RKO (cell line): ENCODE data around the gene NRDC.
"Not testable (repeated sequence)": the region's sequence is repeated elsewhere in the genome, so short reads cannot be mapped to it uniquely, and the experiment has no call there.

Source experiments
- DNase-seq: peaks from one replicate; pipeline ENCODE4 v3.0.0-alpha.2; 2016; ENCODE audit warnings: low spot score

The NRDC gene

DNA sequence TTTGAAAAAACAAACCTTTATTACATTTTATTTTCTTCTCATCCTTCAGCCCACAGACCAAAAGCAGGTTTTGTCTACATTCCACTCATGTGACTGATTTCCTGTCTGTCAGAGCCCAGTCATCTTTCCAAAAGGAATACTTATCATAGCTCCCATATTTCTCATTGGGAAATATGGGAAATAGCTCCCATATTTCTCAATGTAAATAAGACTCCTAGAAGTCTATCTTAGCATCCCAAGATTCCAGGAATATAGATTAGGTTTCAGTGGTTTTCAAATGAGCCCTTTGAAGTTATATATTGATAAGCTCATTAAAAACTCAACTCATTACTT is 19.1 kb upstream of the NRDC start:
- DNase-seq, result peak; percentile 91

- DNase-seq, result not testable (repeated sequence)
Observed at GRCh38 chr1:51894748-51895147, 16.2 kb upstream of the NRDC start.

DNA sequence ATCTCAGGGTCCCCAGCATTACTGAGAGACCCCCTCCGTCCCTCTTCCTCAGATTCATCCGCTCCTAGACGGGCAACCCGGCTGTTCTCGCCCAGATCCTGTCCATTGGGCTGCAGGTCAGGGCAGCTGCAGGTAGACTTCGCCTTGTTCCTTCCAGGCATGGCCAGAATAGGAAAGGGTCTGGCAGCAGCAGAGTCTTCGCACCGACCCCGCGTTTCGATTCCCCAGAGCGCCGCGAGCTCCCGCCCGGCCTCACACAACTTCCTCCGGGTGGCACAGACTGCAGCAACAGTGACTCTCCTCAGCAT is 265 bp downstream of the NRDC start:
- DNase-seq, result no peak

- DNase-seq, result peak; percentile 54
Observed at GRCh38 chr1:51877434-51878307, 856 bp downstream of the NRDC start.

DNA sequence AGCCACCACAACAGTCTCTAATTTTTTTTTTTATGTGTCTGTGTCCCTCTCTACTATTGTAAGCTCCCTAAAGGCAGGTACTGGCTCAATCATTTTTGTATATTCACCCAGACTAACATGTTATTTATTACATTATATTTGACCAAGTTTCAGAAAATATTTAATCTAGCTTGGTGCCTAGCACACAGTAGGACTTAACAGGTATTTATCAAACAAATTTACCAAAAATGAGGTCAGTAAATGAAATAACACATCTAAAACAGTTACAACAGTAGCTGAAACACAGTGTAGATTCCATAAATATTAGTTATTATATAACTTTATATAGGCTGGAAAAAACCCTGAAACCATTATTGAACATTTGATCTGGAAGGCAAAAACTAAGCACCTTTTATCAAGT is 2.7 kb downstream of the NRDC start:
- DNase-seq, result no peak

GRCh38 chr1:51875291-51875772 is 3.2 kb downstream of the NRDC start:
- DNase-seq, result no peak

DNA sequence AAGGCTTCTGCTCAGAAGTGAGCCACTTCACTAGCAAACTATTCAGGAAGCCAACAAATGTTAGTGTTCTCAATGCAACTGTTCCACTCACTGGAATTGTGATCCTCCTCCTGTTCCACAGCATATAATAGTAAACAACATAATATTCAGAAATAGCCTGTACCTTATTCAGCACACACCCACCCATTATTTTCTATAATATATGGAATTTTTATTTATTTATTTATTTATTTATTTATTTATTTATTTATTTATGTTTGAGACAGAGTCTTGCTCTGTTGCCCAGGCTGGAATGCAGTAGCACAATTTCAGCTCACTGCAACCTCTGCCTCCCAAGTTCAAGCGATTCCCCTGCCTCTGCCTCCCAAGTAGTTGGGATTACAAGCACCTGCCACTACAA is 5.3 kb downstream of the NRDC start:
- DNase-seq, result not testable (repeated sequence)

DNA sequence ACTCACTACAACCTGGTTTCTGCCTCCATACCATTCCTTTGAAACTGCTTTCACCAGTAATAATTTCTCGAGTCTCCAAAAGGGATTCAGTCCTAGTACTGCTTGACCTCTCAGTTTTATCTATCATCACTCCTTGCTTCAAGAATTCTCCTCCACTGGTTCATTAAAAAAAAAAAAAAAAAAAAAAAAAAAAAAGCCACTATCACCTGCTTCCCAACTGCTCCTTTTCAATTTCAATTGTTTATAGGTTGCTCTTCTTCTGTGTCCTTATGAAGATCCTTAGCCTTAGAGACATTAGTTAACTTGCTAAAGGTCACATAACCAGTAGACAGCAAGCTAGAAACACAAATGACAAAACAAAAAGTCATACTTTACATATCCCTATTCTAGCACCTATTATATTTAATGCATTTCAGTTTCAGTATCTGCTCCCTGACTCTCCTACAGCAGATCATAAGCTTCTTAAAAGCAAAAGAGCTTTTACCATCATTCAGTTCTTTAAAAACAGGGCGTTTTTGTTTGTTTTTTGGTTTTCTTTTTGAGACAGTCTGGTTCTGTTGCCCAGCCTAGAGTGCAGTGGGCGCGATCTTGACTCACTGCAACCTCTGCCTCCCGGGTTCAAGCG is 7.1 kb downstream of the NRDC start:
- DNase-seq, result no peak

DNA sequence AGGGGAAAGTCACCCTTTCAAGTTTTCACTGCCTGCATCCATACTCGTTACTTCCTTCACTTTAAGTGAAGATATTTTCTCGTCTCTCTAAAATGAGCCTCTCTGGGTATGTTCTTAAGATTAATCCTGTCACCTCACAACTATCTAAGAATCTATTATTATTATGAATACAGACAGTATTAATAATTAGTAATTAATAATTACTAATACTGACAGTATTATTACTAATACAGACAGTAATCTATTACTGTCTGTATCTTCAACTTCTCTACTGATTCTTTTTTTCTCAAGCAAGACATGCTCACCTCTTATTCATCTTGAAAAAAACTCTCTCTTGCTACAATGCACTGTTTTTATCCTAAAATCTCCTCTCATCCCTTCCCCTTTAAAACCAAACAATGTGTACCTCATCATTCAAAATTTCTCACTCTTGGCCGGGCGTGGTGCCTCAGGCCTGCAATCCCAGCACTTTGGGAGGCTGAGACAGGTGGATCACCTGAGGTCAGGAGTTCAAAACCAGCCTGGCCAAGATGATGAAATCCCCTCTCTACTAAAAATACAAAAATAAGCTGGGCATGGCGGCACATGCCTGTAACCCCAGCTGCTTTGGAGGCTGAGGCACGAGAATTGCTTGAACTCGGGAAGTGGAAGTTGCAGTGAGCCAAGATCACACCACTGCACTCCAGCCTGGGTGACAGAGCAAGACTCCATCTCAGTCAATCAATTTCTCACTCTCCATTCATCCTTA is 7.8 kb downstream of the NRDC start:
- DNase-seq, result no peak

- no peak for DNase-seq
Observed at GRCh38 chr1:51867479-51868232, 10.9 kb downstream of the NRDC start.

DNA sequence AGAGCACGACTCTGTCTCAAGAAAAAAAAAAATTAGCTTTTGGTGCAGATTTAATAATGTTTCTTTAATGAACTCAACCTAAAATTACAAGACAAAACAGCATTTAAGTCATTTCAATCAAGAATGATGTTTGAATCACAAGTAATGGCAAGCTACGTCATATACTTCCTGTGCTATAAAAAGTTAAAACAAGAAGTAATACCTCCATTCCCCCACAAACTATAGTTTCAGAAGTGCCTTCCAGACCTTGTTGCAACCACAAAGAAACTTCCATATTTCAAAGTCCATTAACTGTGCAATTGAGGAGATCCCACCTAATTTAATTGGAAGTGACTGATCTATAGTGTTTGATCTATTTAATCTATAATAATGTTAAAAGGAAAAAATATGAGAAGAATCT is 15.1 kb downstream of the NRDC start:
- DNase-seq, result no peak

- DNase-seq, result peak; percentile 39
Observed at GRCh38 chr1:51861669-51862068, 16.9 kb downstream of the NRDC start.

- no peak for DNase-seq
Observed at GRCh38 chr1:51859735-51860134, 18.8 kb downstream of the NRDC start.

DNA sequence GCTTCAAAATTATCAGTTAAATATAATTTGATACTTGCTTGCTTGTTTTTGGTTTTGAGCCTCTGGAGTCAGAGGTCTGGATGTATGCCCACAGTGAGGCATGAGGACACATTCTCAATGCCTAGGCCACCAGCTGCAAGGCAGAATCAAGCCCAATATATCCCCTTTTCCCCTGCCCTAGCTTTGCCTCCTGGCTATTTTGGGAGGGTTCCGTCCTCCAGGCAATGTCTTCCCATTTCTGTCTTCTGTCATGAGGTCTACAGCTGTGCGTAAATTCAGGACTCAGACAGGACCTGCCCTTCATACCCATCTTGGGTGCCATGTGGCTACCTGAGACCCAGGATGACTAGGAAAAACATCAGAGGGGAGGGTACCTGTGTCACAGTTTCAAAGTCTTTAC is 19.2 kb downstream of the NRDC start:
- no peak for DNase-seq

GRCh38 chr1:51858892-51859291 is 19.6 kb downstream of the NRDC start:
- DNase-seq, result no peak

DNA sequence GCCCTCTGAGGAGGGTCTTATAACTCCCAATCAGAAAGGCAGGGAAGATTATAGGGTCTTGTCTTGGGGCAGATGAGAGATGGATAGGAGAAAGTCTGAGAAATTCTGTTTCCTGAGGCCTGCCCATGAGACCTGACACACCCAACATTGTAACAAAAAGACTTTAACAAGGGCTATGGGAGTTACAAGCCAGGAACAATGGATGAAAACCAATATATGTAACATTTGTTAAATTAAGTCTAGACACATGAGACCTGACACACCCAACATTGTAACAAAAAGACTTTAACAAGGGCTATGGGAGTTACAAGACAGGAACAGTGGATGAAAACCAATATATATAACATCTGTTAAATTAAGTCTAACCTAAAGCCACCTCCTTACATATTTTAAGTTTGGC is 21.8 kb downstream of the NRDC start:
- no peak for DNase-seq

- no peak for DNase-seq
Observed at GRCh38 chr1:51855624-51856023, 22.9 kb downstream of the NRDC start.

DNA sequence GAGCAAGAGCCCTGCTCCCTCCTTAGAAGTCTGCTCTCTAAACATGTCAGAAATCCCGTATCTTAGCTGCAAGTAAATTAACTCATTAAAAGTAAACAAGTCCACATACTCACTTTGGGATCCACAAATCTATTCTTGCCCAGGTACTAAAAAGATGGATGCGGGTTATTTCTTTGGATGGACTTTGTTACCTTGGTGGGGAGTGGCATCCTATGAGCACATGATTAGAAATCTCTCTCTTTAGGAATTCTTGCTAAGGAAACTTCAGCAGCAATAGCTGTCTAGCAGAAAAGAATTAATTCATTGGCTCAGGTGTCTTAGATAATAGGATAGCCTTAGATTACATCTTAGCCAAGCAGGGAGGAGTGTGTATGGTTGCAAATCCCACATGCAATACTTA is 25.2 kb downstream of the NRDC start:
- DNase-seq, result no peak

DNA sequence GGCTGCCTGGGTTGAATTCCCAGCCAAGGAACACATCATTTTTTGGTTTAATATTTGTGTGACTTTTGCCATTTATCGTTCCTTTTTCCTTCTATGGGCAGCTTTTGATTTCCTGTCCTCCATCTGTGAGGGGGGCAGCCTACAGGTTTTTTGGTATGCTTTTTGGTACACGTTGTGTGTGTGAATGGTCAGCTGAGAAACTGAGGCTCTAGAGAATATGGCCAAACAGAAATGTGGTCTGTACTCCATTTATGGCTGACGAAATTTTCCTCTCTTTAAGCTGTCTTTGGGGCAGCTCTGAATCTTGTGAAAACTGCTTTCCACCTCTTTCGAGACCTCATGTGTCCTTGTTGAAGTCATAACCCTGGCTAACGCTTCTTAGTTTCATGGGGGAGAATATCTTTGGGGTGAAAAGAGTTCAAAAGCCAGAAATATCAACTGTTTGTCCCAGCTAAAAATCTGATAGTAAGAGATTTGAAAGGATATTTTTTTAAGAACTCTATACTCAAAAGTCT is 26.6 kb downstream of the NRDC start:
- DNase-seq, result no peak

- no peak for DNase-seq
Observed at GRCh38 chr1:51850420-51851223, 27.9 kb downstream of the NRDC start.

GRCh38 chr1:51847294-51847920 is 31.1 kb downstream of the NRDC start:
- no peak for DNase-seq
